ENCODE measurements around the gene ZXDC. TPM values are rescaled to one million over a fixed set of nuclear protein-coding genes. Genes with fewer than 3 reads are reported as not detected.

The ZXDC gene
- total and polyA plus RNA-seq, 11 donors = 8.7 to 40.3 (median 19.3) TPM

- DNase-seq (peak in 1 of 5 donors; percentile 79), ATAC-seq (peak; percentile 37 to 64 (median 56))
- 13 to 20% (median 16%) methylated on average over 38 to 61 of the region's 66 CpGs for WGBS, 4 donors
- Histone ChIP-seq H3K27ac (peak overlapping the region; percentile 71 to 91 (median 85)), H3K4me1 (peaks cover 0 to 46% (median 39%) of the 10 kb centered on the region in 12 donors), H3K9me3 (no peaks in the 10 kb centered on the region), H3K36me3 (peaks cover 0 to 9% (median 2%) of the 10 kb centered on the region in 9 donors), H3K27me3 (no peaks in the 10 kb centered on the region), H3K4me3 (peak overlapping the region; percentile 12 to 88 (median 71))
- TF ChIP-seq, protein P1, sequence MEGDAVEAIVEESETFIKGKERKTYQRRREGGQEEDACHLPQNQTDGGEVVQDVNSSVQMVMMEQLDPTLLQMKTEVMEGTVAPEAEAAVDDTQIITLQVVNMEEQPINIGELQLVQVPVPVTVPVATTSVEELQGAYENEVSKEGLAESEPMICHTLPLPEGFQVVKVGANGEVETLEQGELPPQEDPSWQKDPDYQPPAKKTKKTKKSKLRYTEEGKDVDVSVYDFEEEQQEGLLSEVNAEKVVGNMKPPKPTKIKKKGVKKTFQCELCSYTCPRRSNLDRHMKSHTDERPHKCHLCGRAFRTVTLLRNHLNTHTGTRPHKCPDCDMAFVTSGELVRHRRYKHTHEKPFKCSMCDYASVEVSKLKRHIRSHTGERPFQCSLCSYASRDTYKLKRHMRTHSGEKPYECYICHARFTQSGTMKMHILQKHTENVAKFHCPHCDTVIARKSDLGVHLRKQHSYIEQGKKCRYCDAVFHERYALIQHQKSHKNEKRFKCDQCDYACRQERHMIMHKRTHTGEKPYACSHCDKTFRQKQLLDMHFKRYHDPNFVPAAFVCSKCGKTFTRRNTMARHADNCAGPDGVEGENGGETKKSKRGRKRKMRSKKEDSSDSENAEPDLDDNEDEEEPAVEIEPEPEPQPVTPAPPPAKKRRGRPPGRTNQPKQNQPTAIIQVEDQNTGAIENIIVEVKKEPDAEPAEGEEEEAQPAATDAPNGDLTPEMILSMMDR (IDR thresholded peaks at IDR 0.05) = no peak
- TF ChIP-seq POLR2A (IDR thresholded peaks at IDR 0.05) = peak in 1 of 2 donors; percentile 40
- intact Hi-C loops (cut with DNase I) = loop anchor here in 2 of 10 donors (10.0 kb wide), 2 partner anchors 122 to 222 kb away; partner anchors contain the start of gene KLF15 (in 1 of the 2)
These were observed 722 bp upstream of the ZXDC start for GRCh38 chr3:126476166-126477060.

- H3K4me3 ChIP-seq = peak overlapping the region; percentile 43 to 90 (median 79)
- no peaks in the 10 kb centered on the region for H3K27me3 ChIP-seq
- TF ChIP-seq POLR2A (IDR thresholded peaks at IDR 0.05) = no peak
- TF ChIP-seq, protein P1 (IDR thresholded peaks at IDR 0.05) = no peak
- intact Hi-C loops (cut with DNase I) = loop anchor here in 3 of 10 donors (5.0 to 10.0 kb wide), 4 partner anchors 82 to 220 kb away; partner anchors contain the start of genes CFAP100 (in 1 of the 3) and KLF15 (in 1 of the 3)
- peaks cover 0 to 58% (median 42%) of the 10 kb centered on the region in 12 donors for H3K4me1 ChIP-seq
- DNase-seq = peak in 4 of 5 donors; percentile 34 to 66 (median 48)
- H3K27ac ChIP-seq = peak overlapping the region; percentile 73 to 97 (median 92)
- H3K36me3 ChIP-seq = peaks cover 0 to 25% (median 19%) of the 10 kb centered on the region in 9 donors
- peak in 2 of 4 donors; percentile 3 to 4 for ATAC-seq
- H3K9me3 ChIP-seq = no peaks in the 10 kb centered on the region
- WGBS, 4 donors = 6 to 18% (median 10%) methylated on average over 24 to 72 of the region's 72 CpGs
These were observed 936 bp downstream of the ZXDC start for GRCh38 chr3:126474498-126475412.

DNA sequence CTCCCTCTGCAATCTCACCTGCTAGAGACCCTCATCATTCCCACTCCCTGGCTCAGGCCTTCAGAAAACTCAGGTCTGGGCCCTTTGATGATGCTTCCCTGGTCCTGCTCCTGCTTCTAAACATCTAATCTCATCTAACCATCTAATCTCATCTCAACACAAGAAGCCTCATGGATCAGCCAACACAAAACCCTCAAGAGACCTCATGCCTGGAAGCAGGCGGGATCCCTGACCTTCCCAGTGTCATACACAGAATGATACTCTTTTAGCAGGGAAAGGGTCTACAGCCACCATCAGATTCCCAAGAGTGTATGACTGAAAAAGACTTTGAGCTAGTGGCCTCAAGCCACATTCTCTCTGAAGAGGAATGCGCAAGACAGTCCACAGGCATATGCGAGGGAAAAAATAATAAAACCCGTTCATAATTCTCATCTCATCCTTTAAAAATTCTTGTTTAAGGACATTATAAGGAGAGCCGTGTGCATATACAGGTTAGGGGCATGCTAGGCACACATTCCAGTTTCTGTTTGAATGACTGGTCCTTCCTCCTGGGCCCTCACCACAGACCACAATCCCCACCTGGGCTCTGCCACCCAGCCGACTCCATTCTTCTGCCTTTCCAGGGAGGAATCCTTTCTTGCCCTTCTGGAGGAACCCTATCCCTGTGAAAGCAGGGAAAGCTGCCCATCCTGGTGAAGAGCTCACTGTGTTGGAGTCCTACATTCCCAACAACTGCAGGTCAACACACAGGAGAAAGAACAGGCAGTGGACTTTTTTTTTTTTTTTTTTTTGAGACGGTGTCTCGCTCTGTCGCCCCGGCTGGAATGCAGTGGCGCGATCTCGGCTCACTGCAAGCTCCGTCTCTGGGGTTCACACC, 2.2 kb downstream of the ZXDC start:
- Histone ChIP-seq H3K4me3 (peak overlapping the region in 9 of 12 donors; percentile 63 to 90 (median 81)), H3K36me3 (peaks cover 0 to 38% (median 31%) of the 10 kb centered on the region in 9 donors), H3K4me1 (peaks cover 0 to 70% (median 50%) of the 10 kb centered on the region in 12 donors), H3K27ac (peak overlapping the region in 2 of 12 donors; percentile 0 to 91), H3K27me3 (no peaks in the 10 kb centered on the region), H3K9me3 (no peaks in the 10 kb centered on the region)
- TF ChIP-seq POLR2A (IDR thresholded peaks at IDR 0.05) = no peak
- TF ChIP-seq, protein P1 (IDR thresholded peaks at IDR 0.05) = no peak
- intact Hi-C loops (cut with DNase I) = loop anchor here in 3 of 10 donors (5.0 to 10.0 kb wide), 4 partner anchors 81 to 219 kb away; partner anchors contain the start of genes CFAP100 (in 1 of the 3) and KLF15 (in 1 of the 3)
- DNase-seq (peak in 1 of 5 donors; percentile 12), ATAC-seq (no peak)
- 67 to 76% (median 68%) methylated on average over 13 to 14 of the region's 14 CpGs for WGBS, 4 donors
